ENCODE measurements around the gene ZNF429.

DNA sequence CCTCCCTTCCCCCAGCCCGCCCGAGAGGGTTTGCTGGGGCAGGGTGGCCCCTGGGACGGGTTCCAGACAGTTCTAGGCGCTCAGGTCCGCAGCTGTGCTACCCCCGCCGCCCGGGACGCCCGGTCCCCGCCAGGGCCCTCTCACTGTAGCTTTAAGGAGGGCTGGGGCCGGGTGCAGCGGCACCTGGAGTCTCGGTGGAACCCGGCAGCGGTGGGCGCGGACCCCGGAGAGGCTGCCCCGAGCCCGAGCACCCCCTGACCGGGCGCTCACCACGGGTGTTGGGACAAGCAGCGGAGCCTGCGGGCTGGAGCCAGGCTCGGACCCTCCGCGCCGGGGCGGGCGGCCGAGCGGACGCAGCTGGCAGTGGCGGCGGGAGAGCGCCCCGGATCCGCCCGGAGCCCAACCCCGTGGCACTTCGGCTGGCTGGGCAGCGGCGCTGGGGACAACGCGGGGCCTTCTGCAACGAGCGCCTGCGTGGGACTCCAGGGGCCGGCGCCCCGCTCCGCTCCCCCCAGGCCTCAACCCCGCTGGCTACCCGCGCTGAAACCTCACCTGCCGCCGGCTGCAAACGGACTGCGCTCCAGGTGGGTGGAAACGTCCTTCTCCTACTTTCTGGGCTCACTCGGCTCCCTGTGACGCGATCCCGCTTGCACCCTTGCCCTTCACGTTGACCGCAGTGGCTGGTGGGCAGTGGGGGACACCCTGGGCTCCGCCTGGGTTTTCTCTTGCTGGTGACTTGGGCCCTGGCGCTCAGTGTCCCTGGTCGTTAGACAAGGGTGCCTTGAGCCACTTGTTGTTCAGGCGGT is 81.1 kb downstream of the ZNF429 start:
- TF ChIP-seq BHLHE40 (IDR thresholded peaks at IDR 0.05; ENCODE audit: low read depth, low read length) (no peak), POLR2A (IDR thresholded peaks at IDR 0.05; ENCODE audit: low read depth, low read length) (no peak), SMC3 (IDR thresholded peaks at IDR 0.05; ENCODE audit: low read depth, low read length) (no peak), RCOR1 (IDR thresholded peaks at IDR 0.05; ENCODE audit: insufficient replicate concordance, low read length) (no peak)
- TF ChIP-seq, protein P1, sequence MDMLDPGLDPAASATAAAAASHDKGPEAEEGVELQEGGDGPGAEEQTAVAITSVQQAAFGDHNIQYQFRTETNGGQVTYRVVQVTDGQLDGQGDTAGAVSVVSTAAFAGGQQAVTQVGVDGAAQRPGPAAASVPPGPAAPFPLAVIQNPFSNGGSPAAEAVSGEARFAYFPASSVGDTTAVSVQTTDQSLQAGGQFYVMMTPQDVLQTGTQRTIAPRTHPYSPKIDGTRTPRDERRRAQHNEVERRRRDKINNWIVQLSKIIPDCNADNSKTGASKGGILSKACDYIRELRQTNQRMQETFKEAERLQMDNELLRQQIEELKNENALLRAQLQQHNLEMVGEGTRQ (IDR thresholded peaks at IDR 0.05; ENCODE audit: low read depth, low read length) = no peak
